HG02642 (cell line): ENCODE measurements around the gene C1orf141.
A peak's percentile ranks its signal among the peaks of the same experiment; 100 is the strongest.
"Not testable (repeated sequence)": the region's sequence is repeated elsewhere in the genome, so short reads cannot be mapped to it uniquely, and the experiment has no call there.

Source experiments
- ATAC-seq: cut with Tn5 transposase; IDR thresholded peaks from one replicate; pipeline ENCODE4 v1.9.1; 2021; ENCODE audit warnings: mild to moderate bottlenecking; ENCODE audit not compliant: unreplicated experiment, poor library complexity

C1orf141 gene

DNA sequence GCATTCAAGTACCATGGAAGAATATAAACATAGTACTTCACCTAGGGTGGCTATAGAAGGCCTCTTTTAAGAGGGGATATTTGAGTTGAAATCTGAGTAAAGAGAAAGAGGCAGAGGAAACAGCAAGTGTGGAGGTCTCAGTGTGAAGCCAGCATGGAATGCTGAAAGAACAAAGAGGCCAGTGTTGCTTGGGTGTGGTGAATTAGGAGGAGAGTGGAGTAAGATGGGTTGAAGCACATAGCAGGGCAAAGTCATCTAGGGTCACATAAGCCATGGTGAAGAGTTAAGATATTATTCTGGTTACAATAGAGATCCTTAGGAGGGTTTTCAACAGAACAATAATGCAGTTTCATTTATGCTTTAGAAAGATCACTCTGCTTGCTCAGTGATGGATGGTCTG lies 37.5 kb downstream of the C1orf141 start:
- no peak for ATAC-seq

DNA sequence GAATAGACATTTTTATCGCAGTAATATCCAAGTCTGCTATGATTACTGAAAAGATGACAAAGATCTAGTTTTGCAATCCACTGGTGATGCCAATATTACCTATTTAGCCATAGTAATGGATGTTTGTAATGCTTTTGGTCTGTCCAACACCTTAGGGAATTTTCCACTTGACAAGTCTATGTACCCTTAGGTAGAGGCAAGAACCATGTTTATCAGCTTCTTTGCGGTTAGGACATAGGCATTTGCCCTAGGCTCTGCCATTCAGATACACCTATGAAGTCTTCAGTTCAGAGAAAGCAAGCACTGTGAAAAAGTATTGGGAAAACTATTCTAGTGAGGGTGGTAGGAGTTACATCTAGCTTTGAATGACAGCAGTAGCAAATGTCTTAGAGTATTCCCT lies 40.6 kb downstream of the C1orf141 start:
- ATAC-seq = no peak

DNA sequence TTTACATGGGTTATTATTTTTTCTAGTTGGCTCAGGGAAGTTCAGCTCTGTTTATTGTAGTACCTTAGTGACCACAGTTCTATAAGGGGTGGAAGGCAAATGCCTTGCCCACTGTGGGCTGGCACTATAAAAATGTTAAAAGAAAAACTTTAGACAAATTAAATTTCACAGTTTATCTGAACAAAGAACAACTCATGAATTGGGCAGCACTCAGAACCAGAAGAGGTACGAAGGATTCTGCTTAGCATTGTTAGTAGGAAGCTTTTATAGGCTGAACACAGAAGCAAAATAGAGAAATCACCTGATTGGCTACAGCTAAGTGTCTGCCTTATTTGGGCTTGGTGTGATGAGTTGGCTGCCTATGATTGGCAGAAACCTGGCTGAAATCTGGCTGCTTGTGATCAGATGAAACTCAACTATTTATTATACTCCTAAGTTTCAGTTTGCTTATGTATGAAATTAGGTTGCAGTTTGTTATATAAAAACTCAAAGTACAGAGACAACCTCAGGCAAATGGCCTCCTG lies 45.0 kb downstream of the C1orf141 start:
- ATAC-seq = no peak

DNA sequence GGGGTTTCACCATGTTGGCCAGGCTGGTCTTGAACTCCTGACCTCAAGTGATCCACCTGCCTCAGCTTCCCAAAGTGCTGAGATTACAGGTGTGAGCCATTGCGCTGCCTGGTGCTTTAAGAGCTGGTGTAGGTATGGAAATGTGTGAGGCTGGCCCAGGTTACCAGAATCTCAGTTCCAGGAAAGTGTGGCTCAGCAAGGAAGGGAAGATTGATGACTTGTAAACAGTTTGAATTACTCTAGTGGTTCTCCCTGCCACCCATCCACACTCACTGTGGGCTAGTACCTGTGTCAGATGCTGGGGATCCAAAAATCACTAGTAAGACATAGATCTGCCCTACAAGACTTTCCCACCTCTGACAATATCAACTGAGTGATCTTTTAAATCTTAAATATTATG lies 46.3 kb downstream of the C1orf141 start:
- no peak for ATAC-seq

- no peak for ATAC-seq
Observed at GRCh38 chr1:67085326-67085725, 49.4 kb downstream of the C1orf141 start.

DNA sequence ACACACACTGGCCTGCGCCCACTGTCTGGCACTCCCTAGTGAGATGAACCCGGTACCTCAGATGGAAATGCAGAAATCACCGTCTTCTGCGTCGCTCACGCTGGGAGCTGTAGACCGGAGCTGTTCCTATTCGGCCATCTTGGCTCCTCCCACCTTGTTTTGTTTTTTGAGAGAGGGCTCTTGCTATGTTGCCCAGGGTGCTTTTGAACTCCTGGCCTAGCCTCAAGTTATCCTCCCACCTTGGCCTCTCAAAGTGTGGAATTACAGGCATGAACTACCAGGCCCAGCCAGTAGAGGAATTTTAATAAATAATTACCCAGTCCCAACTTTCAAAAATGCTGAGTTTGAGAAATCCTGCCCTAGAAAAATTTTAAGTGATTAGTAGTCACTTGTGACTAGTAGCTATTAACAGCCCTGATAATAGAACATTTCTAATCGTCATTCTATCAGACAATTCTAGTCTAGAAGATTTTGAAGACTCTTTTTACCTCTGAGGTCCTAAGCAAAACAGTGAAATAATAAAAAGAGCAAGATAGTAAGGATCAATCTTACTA lies 49.9 kb downstream of the C1orf141 start:
- ATAC-seq = no peak

- no peak for ATAC-seq
Observed at GRCh38 chr1:67078291-67078690, 56.5 kb downstream of the C1orf141 start.

GRCh38 chr1:67077593-67077992 lies 57.2 kb downstream of the C1orf141 start:
- ATAC-seq = no peak

DNA sequence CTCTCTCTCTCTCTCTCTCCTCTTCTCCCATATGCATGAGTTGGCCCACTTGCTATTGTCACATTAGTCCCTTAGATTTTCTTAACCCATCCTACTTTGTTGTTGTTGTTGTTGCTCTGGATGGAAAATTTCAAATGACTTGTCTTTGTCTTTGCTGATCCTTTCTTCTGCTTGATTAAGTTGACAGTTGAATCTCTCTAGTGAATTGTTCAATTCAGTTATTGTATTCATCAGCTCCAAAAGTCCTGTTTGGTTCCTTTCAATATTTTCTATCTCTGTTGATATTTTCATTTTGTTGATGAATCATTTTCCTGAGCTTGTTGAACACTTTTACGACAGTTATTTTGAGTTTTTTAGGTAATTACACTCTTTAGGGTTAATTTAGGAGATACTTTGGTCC lies 62.0 kb downstream of the C1orf141 start:
- no peak for ATAC-seq

- not testable (repeated sequence) for ATAC-seq
Observed at GRCh38 chr1:67067655-67068054, 67.1 kb downstream of the C1orf141 start.

GRCh38 chr1:67062412-67062811 lies 72.4 kb downstream of the C1orf141 start:
- ATAC-seq = no peak

DNA sequence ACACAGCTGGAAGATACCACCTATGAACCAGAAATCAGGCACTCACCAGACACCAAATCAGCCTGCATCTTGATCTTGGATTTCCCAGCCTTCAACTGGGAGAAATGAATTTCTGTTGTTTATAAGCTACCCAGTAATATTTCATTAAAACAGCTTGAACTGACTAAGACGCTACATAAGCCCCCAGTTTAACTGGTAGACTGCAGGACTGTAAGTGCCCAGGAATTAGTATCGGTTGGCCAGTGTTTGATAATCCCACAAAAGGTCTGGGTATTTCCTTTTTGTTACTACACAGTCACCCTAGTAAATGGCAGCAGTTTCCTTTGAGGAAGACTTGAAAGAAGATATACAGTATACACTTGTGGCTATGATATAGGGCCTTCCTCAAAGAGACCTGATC lies 73.5 kb downstream of the C1orf141 start:
- ATAC-seq = no peak

GRCh38 chr1:67060811-67061218 lies 74.0 kb downstream of the C1orf141 start:
- ATAC-seq = no peak

- no peak for ATAC-seq
Observed at GRCh38 chr1:67059346-67059745, 75.4 kb downstream of the C1orf141 start.

DNA sequence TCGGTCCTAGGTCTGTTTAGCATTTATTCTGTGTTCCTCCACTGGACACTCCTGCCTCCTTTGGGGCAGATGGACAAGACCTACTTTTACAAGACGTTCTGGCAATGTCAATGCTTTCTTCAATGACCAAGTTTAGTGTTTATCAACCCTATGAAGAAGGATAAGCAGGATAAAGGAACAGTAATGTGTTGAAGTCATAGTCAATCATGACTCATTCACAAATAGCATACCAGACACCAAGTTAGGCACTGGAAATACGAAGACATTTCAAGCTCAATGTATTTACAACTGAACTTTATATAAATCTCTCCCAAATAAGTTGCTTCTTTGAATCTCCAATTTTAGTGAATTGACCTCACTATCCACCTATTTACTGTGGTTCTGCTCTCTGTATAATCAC lies 76.0 kb downstream of the C1orf141 start:
- no peak for ATAC-seq

GRCh38 chr1:67058242-67058641 lies 76.5 kb downstream of the C1orf141 start:
- ATAC-seq = no peak

DNA sequence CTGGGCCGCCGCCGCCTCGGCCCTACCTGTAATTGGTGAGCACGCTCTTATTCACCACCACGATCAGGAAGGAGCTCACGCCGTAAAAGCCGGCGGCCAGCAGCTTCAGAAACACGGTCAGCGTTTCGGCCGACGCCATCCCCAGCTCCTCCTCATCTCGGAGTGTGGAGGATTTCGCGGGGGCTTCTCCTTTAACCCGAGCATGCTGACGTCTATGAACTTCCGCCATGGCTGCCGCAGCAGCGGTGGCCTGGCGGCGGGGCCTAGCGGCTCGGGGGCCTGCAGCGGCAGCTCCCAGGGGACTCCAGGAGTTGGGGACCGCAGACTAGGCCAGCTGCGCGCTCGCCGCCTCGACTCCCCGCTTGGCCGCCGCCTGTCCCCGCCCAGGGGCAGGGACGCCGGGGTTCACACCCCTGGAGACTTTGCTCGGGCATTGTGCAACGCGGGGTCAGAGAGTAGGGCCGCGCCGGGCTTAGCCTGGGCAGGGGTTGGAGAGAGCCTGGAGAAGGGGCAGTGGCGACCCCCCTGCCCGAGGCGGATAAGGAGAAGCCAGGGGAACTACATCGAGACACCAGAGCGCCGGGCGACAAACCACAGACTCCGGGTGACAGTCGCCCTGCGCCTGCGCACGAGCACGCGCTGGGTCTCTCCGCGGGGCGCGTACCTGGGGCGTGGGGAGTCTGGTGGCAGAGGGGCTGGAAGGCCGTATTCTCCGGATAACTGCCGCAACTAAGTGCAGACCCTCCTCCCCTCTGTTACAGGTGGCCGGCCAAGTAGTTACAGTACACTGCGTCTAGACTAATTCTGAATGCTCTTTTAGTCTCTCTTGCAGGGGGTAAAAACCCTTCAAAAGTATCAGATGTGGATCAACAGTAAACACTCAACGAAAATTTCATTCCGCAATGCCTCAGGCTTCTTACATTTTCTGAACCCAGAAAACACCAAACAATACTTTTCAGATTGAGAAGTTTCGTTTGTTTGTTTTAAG lies 80.7 kb downstream of the C1orf141 start, which contains the start of gene SLC35D1:
Gene SLC35D1, minus strand, starts transcription at position 364 of the 988 bp plus-strand sequence. Its CDS starts 135 bp downstream, at position 229.
- peak; percentile 90 for ATAC-seq

GRCh38 chr1:67053535-67053784 lies 81.3 kb downstream of the C1orf141 start:
- peak; percentile 37 for ATAC-seq

GRCh38 chr1:67052741-67053534 lies 81.8 kb downstream of the C1orf141 start:
- peak; percentile 5 for ATAC-seq

DNA sequence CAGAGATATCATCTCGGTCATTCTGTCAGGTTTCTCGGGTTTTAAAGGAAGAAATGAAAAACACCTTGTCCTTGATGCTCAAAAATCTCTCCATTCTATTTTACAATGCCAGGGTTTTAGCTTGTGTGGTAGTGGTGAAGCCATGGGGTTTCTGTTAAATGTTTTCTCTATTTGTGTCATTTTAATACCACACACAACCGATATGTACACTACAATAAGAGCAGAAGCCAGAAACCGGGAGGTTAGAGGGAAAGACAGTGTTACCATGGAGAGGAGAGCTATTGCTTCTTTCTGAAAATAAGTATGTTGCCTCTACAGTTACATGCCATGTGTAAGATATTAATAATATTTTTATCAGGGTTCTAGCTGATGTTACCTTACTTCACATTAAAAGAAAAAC lies 83.6 kb downstream of the C1orf141 start:
- no peak for ATAC-seq
